HG02884 (cell line): ENCODE data around the gene DIPK1C.
"Not testable (repeated sequence)": the region's sequence is repeated elsewhere in the genome, so short reads cannot be mapped to it uniquely, and the experiment has no call there.

Experiments
- ATAC-seq: cut with Tn5 transposase; IDR thresholded peaks from one replicate; pipeline ENCODE4 v1.9.1; 2021; ENCODE audit warnings: mild to moderate bottlenecking, moderate library complexity; ENCODE audit not compliant: unreplicated experiment

Gene DIPK1C

GRCh38 chr18:74457043-74457724 is at the start of gene DIPK1C:
TSS of gene DIPK1C (minus strand) at chr18:74457308. CDS start at chr18:74457259, 49 bp downstream.
- ATAC-seq, result no peak

- ATAC-seq, result no peak
These were observed 49.5 kb upstream of the DIPK1C start for GRCh38 chr18:74506448-74507084.

GRCh38 chr18:74505776-74506175 is 48.7 kb upstream of the DIPK1C start:
- ATAC-seq, result no peak

- ATAC-seq, result no peak
These were observed 46.0 kb upstream of the DIPK1C start for GRCh38 chr18:74503137-74503536.

- ATAC-seq, result no peak
These were observed 44.3 kb upstream of the DIPK1C start for GRCh38 chr18:74501386-74501785.

- ATAC-seq, result not testable (repeated sequence)
These were observed 43.7 kb upstream of the DIPK1C start for GRCh38 chr18:74500774-74501173.

- no peak for ATAC-seq
These were observed 43.3 kb upstream of the DIPK1C start for GRCh38 chr18:74500372-74500771.

GRCh38 chr18:74499633-74500032 is 42.5 kb upstream of the DIPK1C start:
- peak; percentile 32 for ATAC-seq

- ATAC-seq, result peak; percentile 28
These were observed 41.9 kb upstream of the DIPK1C start for GRCh38 chr18:74498712-74499627.

GRCh38 chr18:74497778-74498177 is 40.7 kb upstream of the DIPK1C start:
- no peak for ATAC-seq

- ATAC-seq, result no peak
These were observed 40.2 kb upstream of the DIPK1C start for GRCh38 chr18:74497324-74497676.

GRCh38 chr18:74496508-74497323 is 39.6 kb upstream of the DIPK1C start:
- ATAC-seq, result peak; percentile 15

GRCh38 chr18:74495581-74496507 is 38.7 kb upstream of the DIPK1C start, which contains the start of gene CNDP2:
TSS of gene CNDP2 (plus strand) at chr18:74496363. CDS start at chr18:74499974, 3,611 bp downstream.
- peak; percentile 67 for ATAC-seq

GRCh38 chr18:74494514-74494913 is 37.4 kb upstream of the DIPK1C start:
- no peak for ATAC-seq

GRCh38 chr18:74493689-74494088 is 36.6 kb upstream of the DIPK1C start:
- ATAC-seq, result peak; percentile 22

GRCh38 chr18:74492259-74492658 is 35.2 kb upstream of the DIPK1C start:
- no peak for ATAC-seq

GRCh38 chr18:74489676-74490075 is 32.6 kb upstream of the DIPK1C start:
- no peak for ATAC-seq

- ATAC-seq, result no peak
These were observed 31.8 kb upstream of the DIPK1C start for GRCh38 chr18:74488864-74489263.

GRCh38 chr18:74488354-74488753 is 31.2 kb upstream of the DIPK1C start:
- no peak for ATAC-seq
